PC-9 (cell line): ENCODE measurements around the gene LTBP4. TPM values are rescaled to one million over a fixed set of nuclear protein-coding genes. Genes with fewer than 3 reads are reported as not detected.
"Not testable (repeated sequence)": the region's sequence is repeated elsewhere in the genome, so short reads cannot be mapped to it uniquely, and the experiment has no call there.

Experiments
- BruUV-seq: library from RNA; stranded (reverse); fragments of 400-500 nt; replicated peaks from 2 replicates; lab custom pipeline; 2021; lab: Mats Ljungman, UMichigan
- CTCF ChIA-PET: fragments of 300-600 bp; sonication (Branson Sonifier 250); formaldehyde crosslinking; loops from one replicate; lab custom pipeline; 2022; ENCODE audit warnings: antibody characterized with exemption; lab: Charles Lee
- POLR2A ChIA-PET: fragments of 300-600 bp; sonication (Branson Sonifier 250); formaldehyde crosslinking; loops from one replicate; lab custom pipeline; 2022; ENCODE audit warnings: antibody characterized with exemption; ENCODE audit not compliant: unreplicated experiment; lab: Charles Lee
- DNase-seq, 2 experiments: peaks; one replicate each; pipeline versions ENCODE4 v3.0.0 to v3.0.0-alpha.2; 2015 to 2022; ENCODE audit warnings: mixed read lengths in 1 of 2
- H2AFZ ChIP-seq: fragments of 200-600 bp; sonication (generic); 2 replicates; pipeline ENCODE4 v1.8.1; 2017; ENCODE audit warnings: antibody characterized with exemption
- H3F3A ChIP-seq: fragments of 200-600 bp; sonication (generic); 2 replicates; pipeline ENCODE4 v1.8.1; 2017; ENCODE audit warnings: antibody characterized with exemption, mild to moderate bottlenecking, low read depth; ENCODE audit not compliant: insufficient read depth
- H3K27ac ChIP-seq: fragments of 200-600 bp; sonication (generic); 2 replicates; pipeline ENCODE4 v1.6.1; 2016; ENCODE audit warnings: mixed run types
- H3K27me3 ChIP-seq: fragments of 200-600 bp; sonication (generic); 2 replicates; pipeline ENCODE4 v1.6.1; 2016; ENCODE audit warnings: low read depth, mixed run types; ENCODE audit not compliant: insufficient read depth
- H3K36me3 ChIP-seq: fragments of 200-600 bp; sonication (generic); 2 replicates; pipeline ENCODE4 v1.6.1; 2016; ENCODE audit warnings: low read depth, mixed run types
- H3K4me1 ChIP-seq: fragments of 200-600 bp; sonication (generic); replicated peaks from 2 replicates; pipeline ENCODE4 v1.6.1; 2016; ENCODE audit warnings: mixed run types; ENCODE audit not compliant: insufficient read depth
- H3K4me2 ChIP-seq: fragments of 200-600 bp; sonication (generic); 2 replicates; pipeline ENCODE4 v1.6.1; 2017; ENCODE audit warnings: mixed run types
- H3K4me3 ChIP-seq: fragments of 200-600 bp; sonication (generic); 2 replicates; pipeline ENCODE4 v1.6.1; 2016; ENCODE audit warnings: mixed run types
- H3K79me2 ChIP-seq: fragments of 200-600 bp; sonication (generic); 2 replicates; pipeline ENCODE4 v1.6.1; 2017; ENCODE audit warnings: low read depth, mixed run types
- H3K9me2 ChIP-seq: fragments of 200-600 bp; sonication (generic); 2 replicates; pipeline ENCODE4 v1.8.1; 2017; ENCODE audit warnings: mild to moderate bottlenecking; ENCODE audit not compliant: insufficient read depth
- H3K9me3 ChIP-seq: fragments of 200-600 bp; sonication (generic); 2 replicates; pipeline ENCODE4 v1.8.1; 2016; ENCODE audit warnings: low read depth; ENCODE audit not compliant: insufficient read depth
- H4K20me1 ChIP-seq: fragments of 200-600 bp; sonication (generic); 2 replicates; pipeline ENCODE4 v1.8.1; 2017; ENCODE audit not compliant: insufficient read depth
- EZH2 ChIP-seq: fragments of 200-600 bp; sonication (generic); IDR thresholded peaks from 2 replicates; pipeline ENCODE4 v1.8.0; 2017; ENCODE audit warnings: antibody characterized with exemption, low read depth
- intact Hi-C: fragments of 100-400 bp; cut with micrococcal nuclease; formaldehyde crosslinking; loops from one replicate; pipeline ENCODE4 v1.10.0; 2022; ENCODE audit not compliant: unreplicated experiment
- total RNA-seq: library from RNA; stranded (reverse); gene quantifications from 2 replicates; pipeline ENCODE4 v1.2.3, GENCODE V29; 2021
- TF ChIP-seq, protein P1 (sequence below): fragments of 200-600 bp; sonication (generic); conservative IDR thresholded peaks from 2 replicates; pipeline ENCODE4 v1.6.1; 2017; ENCODE audit warnings: mixed run types, antibody characterized with exemption, mild to moderate bottlenecking, moderate library complexity

The LTBP4 gene
- total RNA-seq, 1 experiment from 2014 or later = 163 TPM

DNA sequence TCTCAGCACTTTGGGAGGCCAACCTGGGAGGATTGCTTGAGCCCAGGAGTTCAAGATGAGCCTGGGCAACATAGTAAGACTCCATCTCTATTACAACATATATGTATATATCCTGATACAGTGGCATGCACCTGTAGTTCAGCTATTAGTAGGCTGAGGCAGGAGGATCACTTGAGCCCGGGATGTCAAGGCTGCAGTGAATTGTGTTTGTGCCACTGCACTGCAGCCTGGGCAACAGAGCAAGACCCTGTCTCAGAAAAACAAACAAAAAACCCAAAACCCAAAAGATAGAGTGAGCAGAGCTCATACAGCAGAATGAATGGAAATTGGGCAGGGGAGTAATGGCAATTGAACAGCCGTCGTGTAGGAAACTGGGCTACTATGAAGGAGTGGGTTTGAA lies 41.8 kb upstream of the LTBP4 start:
- no peak overlapping the region for H3K27ac ChIP-seq
- no peak overlapping the region for H3K4me3 ChIP-seq
- CTCF ChIA-PET = no interaction called here
- no peaks in the 10 kb centered on the region for H3K79me2 ChIP-seq
- no TSS peak for BruUV-seq
- no peaks in the 10 kb centered on the region for H3K9me2 ChIP-seq
- peaks cover 43% of the 10 kb centered on the region for H3K27me3 ChIP-seq
- H3F3A ChIP-seq = no peaks in the 10 kb centered on the region; the same call in 1 of the 2 replicates
- POLR2A ChIA-PET = no interaction called here
- H3K9me3 ChIP-seq = no peaks in the 10 kb centered on the region
- H2AFZ ChIP-seq = no peak overlapping the region
- no peaks in the 10 kb centered on the region for H3K36me3 ChIP-seq
- H3K4me1 ChIP-seq = no peaks in the 10 kb centered on the region
- intact Hi-C loops = no loop called here
- TF ChIP-seq, protein P1, sequence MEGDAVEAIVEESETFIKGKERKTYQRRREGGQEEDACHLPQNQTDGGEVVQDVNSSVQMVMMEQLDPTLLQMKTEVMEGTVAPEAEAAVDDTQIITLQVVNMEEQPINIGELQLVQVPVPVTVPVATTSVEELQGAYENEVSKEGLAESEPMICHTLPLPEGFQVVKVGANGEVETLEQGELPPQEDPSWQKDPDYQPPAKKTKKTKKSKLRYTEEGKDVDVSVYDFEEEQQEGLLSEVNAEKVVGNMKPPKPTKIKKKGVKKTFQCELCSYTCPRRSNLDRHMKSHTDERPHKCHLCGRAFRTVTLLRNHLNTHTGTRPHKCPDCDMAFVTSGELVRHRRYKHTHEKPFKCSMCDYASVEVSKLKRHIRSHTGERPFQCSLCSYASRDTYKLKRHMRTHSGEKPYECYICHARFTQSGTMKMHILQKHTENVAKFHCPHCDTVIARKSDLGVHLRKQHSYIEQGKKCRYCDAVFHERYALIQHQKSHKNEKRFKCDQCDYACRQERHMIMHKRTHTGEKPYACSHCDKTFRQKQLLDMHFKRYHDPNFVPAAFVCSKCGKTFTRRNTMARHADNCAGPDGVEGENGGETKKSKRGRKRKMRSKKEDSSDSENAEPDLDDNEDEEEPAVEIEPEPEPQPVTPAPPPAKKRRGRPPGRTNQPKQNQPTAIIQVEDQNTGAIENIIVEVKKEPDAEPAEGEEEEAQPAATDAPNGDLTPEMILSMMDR = no peak
- no peak for TF ChIP-seq EZH2
- no peaks in the 10 kb centered on the region for H4K20me1 ChIP-seq
- no peak overlapping the region for H3K4me2 ChIP-seq
- no peak for DNase-seq

DNA sequence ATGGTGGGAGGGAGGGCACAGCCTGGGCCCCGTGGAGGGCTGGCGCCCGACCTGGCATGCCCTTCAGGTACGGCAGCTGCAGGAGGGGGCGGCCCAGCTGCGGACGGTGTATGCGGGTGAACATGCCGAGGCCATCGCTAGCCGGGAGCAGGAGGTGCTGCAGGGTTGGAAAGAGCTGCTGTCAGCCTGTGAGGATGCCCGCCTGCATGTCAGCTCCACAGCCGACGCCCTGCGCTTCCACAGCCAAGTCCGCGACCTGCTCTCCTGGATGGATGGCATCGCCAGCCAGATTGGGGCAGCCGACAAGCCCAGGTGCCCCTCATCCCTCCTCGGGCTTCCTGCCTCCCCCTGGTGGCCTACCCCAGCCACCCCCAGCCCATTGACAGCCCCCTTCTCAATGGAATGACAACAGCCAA lies 41.1 kb upstream of the LTBP4 start:
- Histone ChIP-seq H3K4me2 (no peak overlapping the region), H3K27me3 (peaks cover 36% of the 10 kb centered on the region), H3K79me2 (no peaks in the 10 kb centered on the region), H2AFZ (no peak overlapping the region), H3K27ac (no peak overlapping the region), H3K9me3 (no peaks in the 10 kb centered on the region), H3K4me3 (no peak overlapping the region), H4K20me1 (no peaks in the 10 kb centered on the region), H3F3A (no peaks in the 10 kb centered on the region; the same call in 1 of the 2 replicates), H3K4me1 (no peaks in the 10 kb centered on the region), H3K9me2 (no peaks in the 10 kb centered on the region), H3K36me3 (no peaks in the 10 kb centered on the region)
- DNase-seq = no peak
- intact Hi-C loops = no loop called here
- no TSS peak for BruUV-seq
- POLR2A ChIA-PET = no interaction called here
- CTCF ChIA-PET = no interaction called here
- TF ChIP-seq, protein P1 = no peak
- TF ChIP-seq EZH2 = no peak

DNA sequence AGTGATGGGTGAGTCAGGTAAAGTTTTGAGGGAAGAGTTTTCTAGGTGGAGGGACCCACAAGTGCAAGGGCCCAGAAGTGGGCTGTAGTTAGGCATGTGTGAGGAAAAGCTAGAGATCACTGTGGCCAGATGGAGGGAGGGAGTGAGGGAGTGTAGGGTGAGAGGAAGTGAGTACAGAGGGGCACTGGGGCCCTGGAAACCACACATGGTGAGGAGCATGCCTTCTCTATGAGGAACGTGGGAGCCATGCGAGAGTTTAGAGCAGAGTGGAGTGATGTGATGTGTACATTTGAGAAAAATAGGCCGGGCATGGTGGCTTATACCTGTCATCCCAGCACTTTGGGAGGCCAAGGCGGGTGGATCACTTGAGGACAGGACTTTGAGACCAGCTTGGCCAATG lies 39.2 kb upstream of the LTBP4 start:
- DNase-seq = no peak
- TF ChIP-seq, protein P1 = no peak
- Histone ChIP-seq H3K79me2 (no peaks in the 10 kb centered on the region), H2AFZ (no peak overlapping the region), H4K20me1 (no peaks in the 10 kb centered on the region), H3K36me3 (no peaks in the 10 kb centered on the region), H3K4me2 (no peak overlapping the region), H3F3A (no peaks in the 10 kb centered on the region; the same call in 1 of the 2 replicates), H3K4me1 (no peaks in the 10 kb centered on the region), H3K9me3 (no peaks in the 10 kb centered on the region), H3K9me2 (no peaks in the 10 kb centered on the region), H3K27ac (no peak overlapping the region), H3K4me3 (no peak overlapping the region), H3K27me3 (peaks cover 25% of the 10 kb centered on the region)
- POLR2A ChIA-PET = no interaction called here
- CTCF ChIA-PET = interaction anchor here (0.7 kb wide), 1 partner anchor 271 kb away, joined by 7 read pairs; no protein-coding TSS in a partner anchor
- no TSS peak for BruUV-seq
- intact Hi-C loops = no loop called here

DNA sequence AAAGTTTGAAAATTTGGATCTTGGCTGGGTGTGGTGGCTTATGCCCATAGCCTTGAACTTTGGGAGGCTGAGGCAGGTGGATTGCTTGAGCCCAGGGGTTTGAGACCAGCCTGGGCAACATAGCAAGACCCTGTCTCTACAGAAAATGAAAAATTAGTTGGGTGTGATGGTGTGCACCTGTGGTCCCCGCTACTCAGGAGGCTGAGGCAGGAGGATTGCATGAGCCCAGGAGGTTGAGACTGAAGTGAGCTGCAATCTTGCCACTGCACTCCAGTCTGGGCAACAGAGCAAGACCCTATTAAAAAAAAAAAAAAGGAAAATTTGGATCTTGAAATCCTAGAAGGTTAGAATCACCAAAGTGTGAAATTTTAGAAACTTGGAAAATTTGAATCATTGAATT lies 36.6 kb upstream of the LTBP4 start:
- H3K4me2 ChIP-seq, H3K9me2 ChIP-seq, BruUV-seq, H3K4me3 ChIP-seq, H2AFZ ChIP-seq, H3F3A ChIP-seq, H3K79me2 ChIP-seq, H4K20me1 ChIP-seq, H3K4me1 ChIP-seq, POLR2A ChIA-PET, intact Hi-C loops, H3K9me3 ChIP-seq, H3K36me3 ChIP-seq, H3K27ac ChIP-seq, CTCF ChIA-PET, DNase-seq: not testable (repeated sequence)
- peaks cover 17% of the 10 kb centered on the region for H3K27me3 ChIP-seq
